Stimulated activated CD4-positive, alpha-beta T cell treated with anti-CD3 and anti-CD28 coated beads, Interleukin-1b, Interleukin-23, amount 100 ng/mL, for 4 hours (primary cell): ENCODE measurements around the gene UBR2.
"Not testable (repeated sequence)": the region's sequence is repeated elsewhere in the genome, so short reads cannot be mapped to it uniquely, and the experiment has no call there.

Source experiments
- DNase-seq, 2 donors: peaks; one replicate each; pipeline ENCODE4 v3.0.0-alpha.2; 2020; ENCODE audit warnings: low read depth in 2 of 2

The UBR2 gene

GRCh38 chr6:42618105-42618504 is 54.3 kb downstream of the UBR2 start:
- no peak for DNase-seq

- DNase-seq, result no peak
These were observed 54.9 kb downstream of the UBR2 start for GRCh38 chr6:42618686-42619085.

GRCh38 chr6:42619963-42620362 is 56.1 kb downstream of the UBR2 start:
- DNase-seq, result no peak

- no peak for DNase-seq
These were observed 60.8 kb downstream of the UBR2 start for GRCh38 chr6:42624601-42625000.

GRCh38 chr6:42627044-42627443 is 63.2 kb downstream of the UBR2 start:
- DNase-seq, result no peak

GRCh38 chr6:42627674-42628073 is 63.8 kb downstream of the UBR2 start:
- DNase-seq, result no peak

GRCh38 chr6:42628604-42629003 is 64.8 kb downstream of the UBR2 start:
- DNase-seq, result no peak

- no peak for DNase-seq
These were observed 66.0 kb downstream of the UBR2 start for GRCh38 chr6:42629845-42630244.

GRCh38 chr6:42637681-42638080 is 73.9 kb downstream of the UBR2 start:
- DNase-seq, result no peak

- DNase-seq, result no peak
These were observed 79.0 kb downstream of the UBR2 start for GRCh38 chr6:42642794-42643193.

- DNase-seq, result no peak
These were observed 80.4 kb downstream of the UBR2 start for GRCh38 chr6:42644211-42644610.

- no peak for DNase-seq
These were observed 88.4 kb downstream of the UBR2 start for GRCh38 chr6:42652024-42652746.

- DNase-seq, result no peak
These were observed 90.0 kb downstream of the UBR2 start for GRCh38 chr6:42653851-42654250.

GRCh38 chr6:42659806-42660205 is 96.0 kb downstream of the UBR2 start:
- no peak for DNase-seq

GRCh38 chr6:42661540-42662153 is 97.8 kb downstream of the UBR2 start:
- peak; percentile 74 to 87 for DNase-seq

GRCh38 chr6:42664718-42665117 is 100.9 kb downstream of the UBR2 start:
- DNase-seq, result no peak

- not testable (repeated sequence) for DNase-seq
These were observed 110.5 kb downstream of the UBR2 start for GRCh38 chr6:42674368-42674767.

GRCh38 chr6:42674780-42675179 is 111.0 kb downstream of the UBR2 start:
- DNase-seq, result no peak

- no peak for DNase-seq
These were observed 115.5 kb downstream of the UBR2 start for GRCh38 chr6:42679358-42679757.

GRCh38 chr6:42688281-42688680 is 124.5 kb downstream of the UBR2 start:
- DNase-seq, result no peak

- DNase-seq, result no peak
These were observed 125.5 kb downstream of the UBR2 start for GRCh38 chr6:42689371-42689770.

- DNase-seq, result no peak
These were observed 126.4 kb downstream of the UBR2 start for GRCh38 chr6:42690151-42690702.

- DNase-seq, result no peak
These were observed 127.0 kb downstream of the UBR2 start for GRCh38 chr6:42690872-42691271.
